Stimulated activated CD4-positive, alpha-beta T cell treated with anti-CD3 and anti-CD28 coated beads, TNF-alpha, amount 100 ng/mL, for 48 hours (primary cell): ENCODE measurements around the gene NOC3L.
"Not testable (repeated sequence)": the region's sequence is repeated elsewhere in the genome, so short reads cannot be mapped to it uniquely, and the experiment has no call there.

Experiments
- DNase-seq, 3 donors: peaks; one replicate each; pipeline ENCODE4 v3.0.0-alpha.2; 2020; ENCODE audit warnings: low read depth in 3 of 3

NOC3L gene

DNA sequence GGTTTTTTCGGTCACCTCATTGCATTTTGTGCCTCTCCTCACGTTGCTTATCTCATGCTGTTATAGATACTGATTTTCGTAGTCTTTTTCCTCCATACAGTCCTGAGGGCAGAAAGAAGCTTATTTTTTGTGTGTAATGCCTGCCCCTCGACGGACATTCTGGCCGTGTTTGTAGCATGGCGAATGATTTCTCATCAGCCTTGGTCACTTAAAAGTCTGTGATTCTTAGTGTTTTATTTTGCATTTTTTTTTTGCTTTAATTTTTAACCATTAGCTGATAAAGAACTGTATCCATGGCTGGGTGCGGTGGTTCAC, 469 bp upstream of the NOC3L start:
- DNase-seq: no peak

DNA sequence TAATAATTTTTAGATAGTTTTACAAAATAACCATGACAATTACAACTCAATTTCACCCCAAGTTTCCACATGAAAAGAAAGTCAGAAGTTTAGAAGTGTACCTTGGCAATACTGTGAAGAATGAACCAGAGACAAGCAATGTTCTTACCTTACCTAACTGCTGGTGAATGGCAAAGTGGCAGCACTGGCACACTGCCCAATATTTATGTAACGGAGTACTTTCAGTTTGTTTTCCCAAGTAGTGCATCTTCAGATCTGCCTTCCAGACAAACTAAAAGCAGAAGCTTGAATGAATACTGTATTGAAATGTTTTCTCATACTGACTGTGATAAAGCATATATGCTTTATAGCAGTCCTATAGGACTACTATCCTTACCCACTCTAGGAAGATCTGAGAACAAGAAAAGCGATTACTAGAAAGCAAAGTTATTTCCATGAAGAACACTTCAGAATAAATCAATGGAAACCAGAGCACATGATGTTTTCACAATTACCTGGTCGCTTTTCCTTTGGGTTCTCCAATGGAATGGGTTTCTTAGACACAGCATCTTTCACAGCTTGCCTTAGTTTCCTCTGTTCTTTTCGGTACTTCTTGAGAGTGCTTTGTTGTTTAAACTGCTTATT, 1.5 kb downstream of the NOC3L start:
- DNase-seq: no peak

DNA sequence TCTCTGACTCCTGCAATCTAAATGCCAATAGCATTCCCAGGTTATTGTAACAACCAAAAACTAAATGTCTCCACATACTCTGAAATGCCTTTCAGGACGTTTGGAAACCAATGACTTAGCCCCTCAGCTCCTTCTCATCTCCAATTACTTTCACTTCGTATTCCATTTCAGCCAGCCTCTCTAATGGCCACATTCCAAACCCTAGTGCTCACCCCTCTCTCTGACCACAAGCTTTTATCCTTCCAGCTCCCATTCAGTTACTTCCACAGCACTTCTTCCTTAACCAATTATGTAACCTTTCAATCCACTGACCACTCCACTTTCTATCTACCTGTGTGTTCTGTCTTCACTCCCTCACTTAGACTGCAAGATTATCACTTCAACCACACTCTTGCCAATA, 4.3 kb downstream of the NOC3L start:
- no peak for DNase-seq

DNA sequence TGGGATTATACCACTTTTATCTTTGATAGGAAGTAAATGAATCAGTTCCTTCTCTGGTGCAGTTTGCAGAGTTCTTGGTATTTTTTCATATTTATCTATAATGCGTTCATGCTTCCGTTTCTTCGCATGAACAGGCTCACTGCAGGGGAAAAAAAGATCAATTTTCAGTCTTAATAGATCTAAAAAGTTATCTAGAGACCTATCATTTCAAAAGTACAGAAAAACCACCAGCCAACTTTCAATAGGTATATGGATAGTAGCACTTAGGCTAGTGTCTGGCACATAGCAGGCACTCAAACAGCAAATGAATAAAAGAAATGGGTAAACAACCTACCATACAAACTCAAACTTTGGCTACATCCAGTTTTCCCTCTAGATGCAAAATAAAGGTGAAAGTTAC, 5.5 kb downstream of the NOC3L start:
- no peak for DNase-seq

GRCh38 chr10:94355841-94356240, 6.9 kb downstream of the NOC3L start:
- no peak for DNase-seq

DNA sequence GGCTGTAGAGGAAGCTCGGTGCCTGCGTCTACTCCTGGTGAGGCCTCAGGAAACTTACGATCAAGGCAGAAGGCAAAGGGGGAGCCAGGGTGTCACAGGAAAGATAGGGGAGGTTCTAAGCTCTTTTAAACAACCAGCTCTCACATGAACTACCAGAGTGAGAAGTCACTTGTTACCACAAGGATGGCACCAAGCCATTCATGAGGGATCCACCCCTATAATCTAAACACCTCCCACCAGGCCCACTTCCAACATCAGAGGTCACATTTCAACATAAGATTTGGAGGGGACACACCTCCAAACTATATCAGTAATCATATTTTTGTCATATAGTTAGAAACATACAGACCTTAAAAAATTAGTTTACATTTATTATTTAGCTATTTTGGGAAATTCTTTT, 9.4 kb downstream of the NOC3L start:
- no peak for DNase-seq

DNA sequence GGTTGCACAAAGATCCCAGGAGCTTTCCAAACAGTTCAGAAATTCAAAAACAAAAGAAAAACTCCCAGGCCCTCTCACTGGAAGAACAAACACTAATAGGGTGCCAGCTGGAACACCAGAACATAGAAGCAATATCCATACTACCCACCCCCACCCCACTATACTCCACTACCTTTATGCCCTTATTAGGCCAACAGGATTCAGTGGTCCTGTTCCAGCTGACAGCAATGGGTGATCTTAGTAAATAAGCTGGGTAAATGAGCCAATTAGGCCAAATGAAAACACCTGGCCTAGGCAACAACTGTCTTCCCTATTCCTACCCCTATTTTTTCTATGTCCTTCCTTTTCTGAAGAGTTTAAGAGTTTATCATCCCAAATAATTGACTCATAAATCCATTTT, 11.7 kb downstream of the NOC3L start:
- no peak for DNase-seq

GRCh38 chr10:94350500-94350899, 12.2 kb downstream of the NOC3L start:
- not testable (repeated sequence) for DNase-seq

DNA sequence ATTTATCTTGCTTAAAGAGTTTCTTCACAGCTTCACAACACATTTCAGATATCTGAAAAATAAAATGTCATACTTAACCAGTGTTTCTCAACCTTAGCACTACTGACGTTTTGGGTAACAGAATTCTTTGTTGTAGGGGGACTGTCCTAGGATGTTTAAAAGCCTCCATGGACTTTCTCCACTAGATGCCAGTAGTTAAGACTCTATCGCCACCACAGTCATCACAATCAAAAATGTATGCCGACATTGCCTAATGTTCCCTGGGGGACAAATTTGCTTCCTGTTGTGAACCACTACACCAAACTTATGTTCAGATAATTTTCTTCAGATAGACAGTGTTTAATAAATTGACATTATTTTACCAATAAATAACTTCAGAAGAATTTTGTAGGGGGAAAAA, 13.4 kb downstream of the NOC3L start:
- DNase-seq: no peak

DNA sequence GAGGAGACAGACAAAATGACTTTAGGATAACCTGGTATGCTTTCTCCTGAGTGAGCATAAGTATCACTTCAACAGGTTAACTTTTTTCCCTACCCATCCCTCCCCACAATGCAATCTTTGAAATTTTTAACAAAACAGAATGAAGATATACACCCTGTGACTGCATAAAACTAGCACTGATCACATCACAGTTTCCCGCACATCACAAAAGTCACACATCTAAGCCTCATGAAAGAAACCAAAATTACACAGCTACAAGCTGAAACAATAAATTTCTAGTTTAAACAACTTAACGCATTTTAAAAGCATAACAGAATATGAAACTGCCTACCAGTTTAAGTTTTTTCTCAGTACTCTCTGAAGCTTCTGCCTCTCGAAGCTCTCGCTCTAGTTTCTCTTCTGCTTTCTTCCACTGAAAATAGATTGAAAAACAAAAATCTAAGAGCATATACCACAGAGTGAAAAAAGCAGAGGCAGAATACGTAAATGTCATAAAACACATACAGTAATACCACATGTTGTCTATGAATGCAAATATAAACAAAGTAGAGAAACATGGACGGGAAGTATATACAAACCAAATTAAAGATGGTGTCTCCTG, 18.1 kb downstream of the NOC3L start:
- DNase-seq: no peak

DNA sequence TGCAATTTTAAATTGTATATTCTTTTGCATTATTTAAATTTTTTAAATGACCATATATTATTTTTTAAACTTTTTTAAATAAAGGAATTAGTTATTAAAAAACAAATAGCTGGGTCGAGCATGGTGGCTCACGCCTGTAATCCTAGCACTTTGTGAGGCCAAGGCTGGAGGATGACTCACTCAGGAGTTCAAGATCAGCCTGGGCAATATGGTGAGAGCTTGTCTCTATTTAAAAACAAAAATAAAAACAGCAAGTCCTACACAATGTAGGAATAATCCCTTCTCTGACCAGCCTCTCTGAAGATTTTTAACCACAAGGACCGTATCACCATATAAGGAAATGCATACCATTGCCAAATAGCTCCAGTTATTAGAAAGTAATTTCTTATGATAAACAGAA, 19.6 kb downstream of the NOC3L start:
- DNase-seq: no peak

- no peak for DNase-seq
These were observed 27.9 kb downstream of the NOC3L start for GRCh38 chr10:94334857-94335256.

GRCh38 chr10:94333051-94333450, 29.7 kb downstream of the NOC3L start:
- no peak for DNase-seq

DNA sequence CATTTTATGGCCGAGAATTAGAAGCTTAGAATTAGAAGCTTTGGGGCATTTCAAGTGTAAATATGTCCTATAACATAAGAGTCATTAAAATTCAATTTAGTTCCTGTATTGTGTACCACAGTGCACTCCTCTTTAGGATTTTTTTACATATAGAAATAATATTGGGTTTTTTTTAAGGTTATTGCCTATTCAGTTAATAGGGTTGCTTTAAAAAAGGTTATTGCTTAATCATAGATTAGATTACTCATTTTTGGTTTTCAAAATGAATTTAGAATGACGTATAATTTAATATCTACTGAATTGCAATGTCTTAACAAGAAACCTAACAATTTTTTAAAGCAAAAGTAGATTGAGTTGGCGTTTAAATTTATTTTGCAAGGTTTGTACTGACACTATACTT, 34.1 kb downstream of the NOC3L start:
- no peak for DNase-seq

- no peak for DNase-seq
These were observed 35.1 kb downstream of the NOC3L start for GRCh38 chr10:94327649-94328048.

- no peak for DNase-seq
These were observed 38.0 kb downstream of the NOC3L start for GRCh38 chr10:94324609-94325233.

DNA sequence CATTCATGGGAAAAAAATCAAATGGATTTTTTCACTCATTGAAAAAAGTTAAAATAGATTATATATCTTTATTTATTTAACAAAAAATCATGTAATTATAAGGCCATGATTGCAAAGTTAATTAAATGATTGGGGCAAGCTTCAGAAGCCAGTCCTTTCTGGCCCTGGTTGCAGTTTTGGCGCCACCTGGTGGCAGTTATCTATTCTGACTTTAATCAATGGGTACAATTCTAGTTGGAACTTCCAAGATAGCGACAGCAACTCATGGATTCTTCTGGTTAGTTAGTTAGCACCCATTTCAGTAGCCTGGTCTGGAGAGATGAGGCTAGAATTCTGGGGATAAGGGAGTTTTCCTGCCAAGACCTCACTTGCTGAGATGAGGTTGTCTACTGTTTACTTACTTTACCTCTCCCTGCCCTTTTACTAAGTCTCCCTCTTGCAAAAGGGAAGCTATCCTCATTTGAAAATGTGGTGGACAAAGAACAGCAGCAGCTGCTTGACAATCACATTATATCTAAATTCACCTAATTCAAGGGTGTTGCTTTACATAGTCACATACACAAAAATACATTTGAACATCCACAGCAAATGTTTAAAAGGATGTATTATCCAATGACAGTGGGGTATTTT, 42.3 kb downstream of the NOC3L start:
- DNase-seq: peak; percentile 22 to 57 (median 39)

DNA sequence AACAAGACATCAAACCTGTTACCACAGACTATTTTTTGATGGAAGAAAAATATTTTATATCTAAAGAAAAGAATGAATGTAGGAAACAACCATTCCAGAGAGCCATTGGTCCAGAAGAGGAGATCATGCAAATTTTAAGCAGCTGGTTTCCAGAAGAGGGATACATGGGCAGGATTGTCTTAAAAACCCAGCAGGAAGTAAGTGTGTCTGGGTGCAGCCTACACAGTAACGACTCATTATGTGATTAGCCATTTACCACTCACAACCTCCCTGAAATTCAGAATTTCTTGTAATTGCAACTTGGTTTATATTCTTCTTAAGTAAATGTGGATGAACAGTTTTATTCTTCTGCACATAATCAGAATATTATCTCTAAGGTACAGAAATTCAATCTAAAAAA, 46.2 kb downstream of the NOC3L start:
- DNase-seq: no peak

DNA sequence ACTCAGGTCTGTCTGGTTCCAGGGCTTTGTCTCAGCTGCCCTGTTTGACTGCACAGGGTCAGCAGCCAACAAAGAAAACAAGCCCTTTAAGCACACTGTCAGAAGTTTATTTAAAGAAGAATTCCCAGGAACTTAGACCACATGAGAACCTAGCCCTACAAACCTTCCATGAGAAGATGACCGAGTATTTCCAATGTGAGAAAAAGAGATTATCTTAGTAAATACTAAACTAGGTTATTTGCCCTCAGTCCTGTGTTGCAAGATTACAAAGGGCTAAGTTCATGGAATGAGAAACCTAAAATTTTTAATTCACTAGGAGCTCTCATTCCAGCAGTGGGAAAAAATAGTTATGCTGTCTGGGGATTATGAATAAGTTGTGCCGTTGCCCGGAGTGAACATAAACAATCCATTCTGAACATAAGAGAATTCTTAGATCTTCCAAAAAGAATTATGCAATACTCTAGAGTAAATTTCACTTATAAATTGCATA, 46.7 kb downstream of the NOC3L start:
- DNase-seq: no peak

GRCh38 chr10:94315024-94315451, 47.7 kb downstream of the NOC3L start:
- no peak for DNase-seq

GRCh38 chr10:94310369-94310768, 52.4 kb downstream of the NOC3L start:
- DNase-seq: no peak

- DNase-seq: no peak
These were observed 53.9 kb downstream of the NOC3L start for GRCh38 chr10:94308866-94309265.

- no peak for DNase-seq
These were observed 55.6 kb downstream of the NOC3L start for GRCh38 chr10:94307046-94307615.
